Measurements from ENCODE around the gene SPINT4.
"Not testable (repeated sequence)": the region's sequence is repeated elsewhere in the genome, so short reads cannot be mapped to it uniquely, and the experiment has no call there.

SPINT4 gene

GRCh38 chr20:45722047-45722446 is at the start of gene SPINT4:
SPINT4 (plus strand) TSS chr20:45722347; CDS start chr20:45722368, 21 bp downstream.
- DNase-seq, result no peak

DNA sequence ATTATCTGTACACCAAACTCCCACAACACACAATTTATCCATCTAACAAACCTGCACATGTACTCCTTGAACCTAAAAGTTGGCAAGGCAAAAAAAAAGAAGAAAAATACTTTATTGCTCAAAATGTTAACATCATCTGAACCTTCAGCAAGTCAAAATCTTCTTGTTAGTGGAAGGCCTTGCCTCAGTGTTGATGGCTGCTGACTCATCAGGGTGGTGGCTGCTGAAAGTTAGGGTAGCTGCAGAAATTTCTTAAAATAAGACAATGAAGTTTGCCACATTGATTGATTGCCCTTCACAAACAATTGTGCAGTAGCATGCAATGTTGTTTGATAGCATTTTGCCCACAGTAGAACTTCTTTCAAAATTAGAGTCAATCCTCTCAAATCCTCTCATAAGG is 49.4 kb upstream of the SPINT4 start:
- DNase-seq, result no peak

GRCh38 chr20:45679650-45680049 is 42.5 kb upstream of the SPINT4 start:
- no peak for DNase-seq

DNA sequence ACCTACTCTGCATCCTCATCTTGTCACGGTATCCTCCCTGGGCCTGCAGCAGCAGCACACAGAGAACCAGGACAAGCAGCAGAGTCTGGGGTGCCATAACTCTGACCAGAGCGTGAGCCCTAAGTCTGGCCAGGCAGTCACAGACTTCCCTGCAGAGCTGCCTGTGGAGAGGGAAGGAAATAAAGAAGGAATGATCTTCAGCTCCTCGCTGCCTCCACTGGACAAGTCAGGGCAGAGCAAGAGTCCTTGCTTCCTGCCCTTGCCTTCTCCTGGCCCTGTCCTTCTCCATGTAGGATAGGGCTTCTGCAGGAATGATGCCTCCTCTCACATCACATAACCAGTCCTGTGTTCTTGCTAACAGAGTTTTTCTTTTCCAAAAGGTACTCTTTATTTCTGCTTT is 36.3 kb upstream of the SPINT4 start:
- DNase-seq, result no peak

DNA sequence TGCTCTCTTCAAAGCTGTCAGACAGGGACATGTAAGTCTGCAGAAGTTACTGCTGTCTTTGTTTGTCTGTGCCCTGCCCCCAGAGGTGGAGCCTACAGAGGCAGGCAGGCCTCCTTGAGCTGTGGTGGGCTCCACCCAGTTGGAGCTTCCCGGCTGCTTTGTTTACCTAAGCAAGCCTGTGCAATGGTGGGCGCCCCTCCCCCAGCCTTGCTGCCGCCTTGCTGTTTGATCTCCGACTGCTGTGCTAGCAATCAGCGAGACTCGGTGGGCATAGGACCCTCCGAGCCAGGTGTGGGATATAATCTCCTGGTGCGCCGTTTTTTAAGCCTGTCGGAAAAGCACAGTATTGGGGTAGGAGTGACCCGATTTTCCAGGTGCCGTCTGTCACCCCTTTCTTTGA is 28.8 kb upstream of the SPINT4 start:
- DNase-seq, result not testable (repeated sequence)

DNA sequence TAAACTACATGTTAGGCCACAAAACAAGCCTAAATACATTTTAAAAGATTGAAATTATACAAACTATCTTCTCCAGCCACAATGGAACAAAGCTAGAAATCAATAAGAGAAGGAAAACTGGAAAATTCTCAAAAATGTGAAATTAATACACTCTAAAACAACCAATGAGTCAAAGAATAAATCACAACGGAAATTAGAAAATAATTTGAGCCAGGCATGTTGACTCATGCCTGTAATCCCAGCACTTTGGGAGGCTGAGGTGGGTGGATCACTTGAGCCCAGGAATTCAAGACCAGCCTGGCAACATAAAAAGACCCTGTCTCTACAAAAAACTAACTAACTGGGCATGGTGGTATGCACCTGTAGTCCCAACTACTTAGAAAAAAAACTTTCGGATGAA is 26.7 kb upstream of the SPINT4 start:
- DNase-seq, result no peak

DNA sequence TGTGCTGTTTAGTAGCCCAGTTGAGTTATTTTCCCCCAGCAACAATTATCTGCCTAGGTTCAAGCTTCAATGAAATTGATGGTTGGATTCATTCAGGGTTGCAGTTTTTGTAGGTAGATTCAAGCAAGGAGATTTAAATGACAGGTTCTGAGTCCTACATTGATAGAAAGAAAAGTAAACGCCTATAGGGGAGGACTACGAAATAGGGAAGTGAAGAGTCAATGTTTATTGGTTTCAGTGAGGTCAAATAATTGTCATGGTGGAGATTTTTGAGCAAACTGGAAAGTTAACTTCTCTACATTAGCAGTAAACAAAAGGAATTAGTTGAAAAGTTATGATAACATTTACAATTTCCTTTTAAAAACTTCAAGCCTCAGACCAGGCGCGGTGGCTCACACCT is 21.0 kb upstream of the SPINT4 start:
- DNase-seq, result no peak

GRCh38 chr20:45701873-45702272 is 20.3 kb upstream of the SPINT4 start, which contains the start of gene WFDC13:
WFDC13 (plus strand) TSS chr20:45702038; CDS start chr20:45702124, 86 bp downstream.
- no peak for DNase-seq

DNA sequence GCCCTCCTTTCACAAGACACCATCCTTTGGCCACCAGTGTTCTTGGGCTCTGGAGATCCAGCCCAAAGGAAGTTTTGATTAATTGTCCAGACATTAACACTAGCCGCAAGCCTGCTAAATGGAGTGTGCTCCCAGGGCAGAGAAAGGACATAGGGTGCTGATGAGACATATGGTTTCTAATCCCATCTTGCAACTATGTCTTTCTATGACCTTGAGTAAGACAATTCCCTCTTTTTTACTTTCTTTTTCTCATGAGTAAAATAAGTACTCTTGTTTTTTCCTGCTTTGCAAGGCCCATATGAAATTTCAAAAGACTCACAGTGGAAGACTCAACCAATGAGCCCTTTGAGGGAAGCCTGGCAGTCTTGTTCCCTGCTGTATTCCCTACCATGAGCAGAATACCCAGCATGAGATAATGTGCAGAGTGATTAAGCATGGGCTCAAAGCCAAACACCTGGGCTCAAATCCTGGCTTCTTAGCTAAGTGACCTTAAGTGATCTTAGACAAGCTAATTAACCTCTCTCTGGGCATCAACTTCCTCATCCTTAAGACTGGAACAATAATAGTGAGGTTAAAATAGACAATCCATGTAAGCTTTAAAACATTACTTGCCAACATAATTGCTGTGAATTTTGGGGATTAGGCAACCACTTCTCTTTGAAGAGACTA is 17.0 kb upstream of the SPINT4 start, which contains the start of gene WFDC10B:
Gene WFDC10B (minus strand): TSS at position 51 of the 669 bp plus-strand sequence. CDS start 19,027 bp downstream, outside the sequence.
- DNase-seq, result no peak

DNA sequence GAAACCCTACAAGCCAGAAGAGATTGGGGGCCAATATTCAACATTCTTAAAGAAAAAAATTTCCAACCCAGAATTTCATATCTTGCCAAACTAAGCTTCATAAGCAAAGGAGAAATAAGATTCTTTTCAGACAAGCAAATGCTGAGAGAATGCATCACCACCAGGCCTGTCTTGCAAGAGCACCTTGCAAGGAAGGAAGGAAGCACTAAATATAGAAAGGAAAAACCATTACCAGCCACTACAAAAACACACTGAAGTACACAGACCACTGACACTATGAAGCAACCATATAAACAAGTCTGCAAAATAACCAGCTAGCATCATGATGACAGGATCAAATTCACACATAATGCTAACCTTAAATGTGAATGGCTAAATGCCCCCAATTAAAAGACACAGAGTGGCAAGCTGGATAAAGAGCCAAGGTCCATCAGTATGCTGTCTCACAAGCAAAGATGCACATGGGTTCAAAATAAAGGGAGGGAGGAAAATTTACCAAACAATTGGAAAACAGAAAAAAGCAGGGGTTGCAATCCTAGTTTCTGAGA is 5.9 kb upstream of the SPINT4 start:
- not testable (repeated sequence) for DNase-seq

GRCh38 chr20:45725134-45725533 is 3.0 kb downstream of the SPINT4 start:
- no peak for DNase-seq

- DNase-seq, result no peak
Observed at GRCh38 chr20:45727044-45727443, 4.9 kb downstream of the SPINT4 start.

DNA sequence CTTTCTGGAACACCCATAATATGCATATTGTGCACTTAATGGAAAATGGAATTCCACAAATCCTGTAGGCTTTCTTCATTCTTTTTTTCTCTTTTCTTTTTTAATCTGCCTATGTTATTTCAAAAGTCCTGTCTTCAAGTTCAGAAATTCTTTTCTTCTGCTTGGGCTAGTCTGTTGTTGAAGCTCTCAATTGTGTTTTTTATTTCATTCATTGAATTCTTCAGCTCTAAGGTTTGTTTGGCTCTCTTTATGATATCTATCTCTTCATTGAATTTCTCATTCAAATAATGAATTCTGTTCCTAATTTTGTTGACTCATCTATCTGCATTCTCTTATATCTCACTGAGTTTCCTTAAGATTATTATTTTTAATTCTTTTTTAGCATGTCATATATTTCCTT is 10.1 kb downstream of the SPINT4 start:
- no peak for DNase-seq

DNA sequence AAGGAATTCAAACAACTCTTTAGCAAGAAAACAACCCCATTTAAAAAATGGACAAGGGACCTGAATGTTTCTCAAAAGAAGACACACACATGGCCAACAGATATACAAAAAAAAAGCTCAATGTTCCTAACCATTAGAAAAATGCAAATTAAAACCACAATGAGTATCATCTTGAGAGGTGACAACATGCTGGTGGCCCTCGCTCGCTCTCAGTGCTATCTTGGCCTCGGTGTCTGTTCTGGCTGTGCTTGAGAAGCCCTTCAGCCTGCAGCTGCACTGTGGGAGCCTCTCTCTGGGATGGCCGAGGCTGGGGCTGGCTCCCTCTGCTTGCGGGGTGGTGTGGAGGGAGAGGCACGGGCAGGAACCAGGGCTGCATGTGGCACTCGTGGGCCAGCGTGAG is 13.4 kb downstream of the SPINT4 start:
- DNase-seq, result no peak

GRCh38 chr20:45735988-45736387 is 13.8 kb downstream of the SPINT4 start:
- DNase-seq, result no peak

DNA sequence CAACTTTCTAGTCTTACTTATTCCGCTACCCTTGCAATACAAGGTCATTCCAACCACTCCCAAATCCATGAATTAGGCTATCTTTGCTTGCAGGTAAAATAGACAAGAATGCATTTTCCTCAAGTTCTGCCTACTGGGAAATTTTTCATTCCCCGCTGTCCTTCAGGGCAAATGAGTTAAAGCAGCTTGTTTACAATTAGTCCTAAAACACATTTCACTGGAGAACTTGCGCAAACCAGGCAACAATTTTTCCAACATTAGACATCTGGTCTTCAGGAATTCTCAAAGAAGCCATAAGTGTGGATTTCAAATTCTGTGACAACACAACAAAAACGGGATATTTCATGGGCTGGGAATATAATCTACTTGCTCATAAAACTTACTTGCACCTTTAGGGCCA is 20.4 kb downstream of the SPINT4 start:
- no peak for DNase-seq

GRCh38 chr20:45745015-45745414 is 22.9 kb downstream of the SPINT4 start:
- DNase-seq, result no peak

DNA sequence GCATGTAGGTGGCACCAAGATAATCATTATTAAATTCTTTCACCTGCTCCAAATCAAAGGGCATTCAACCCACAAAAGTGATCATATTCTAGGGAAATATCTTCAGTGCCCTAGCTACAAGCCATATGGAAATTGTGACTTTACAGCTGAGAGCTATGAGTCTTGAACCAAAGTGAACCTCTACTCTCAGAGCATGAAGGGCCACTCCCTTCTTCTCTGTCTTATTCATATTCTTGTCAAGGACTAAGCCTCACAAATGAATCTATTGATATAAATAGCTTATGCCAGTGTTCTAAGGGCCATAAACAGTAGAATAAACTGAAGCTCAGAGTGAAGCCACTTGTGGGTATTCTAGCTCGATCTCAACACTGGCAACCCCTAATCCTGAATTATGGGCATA is 29.6 kb downstream of the SPINT4 start:
- DNase-seq, result no peak

- DNase-seq, result no peak
Observed at GRCh38 chr20:45752746-45753145, 30.6 kb downstream of the SPINT4 start.

DNA sequence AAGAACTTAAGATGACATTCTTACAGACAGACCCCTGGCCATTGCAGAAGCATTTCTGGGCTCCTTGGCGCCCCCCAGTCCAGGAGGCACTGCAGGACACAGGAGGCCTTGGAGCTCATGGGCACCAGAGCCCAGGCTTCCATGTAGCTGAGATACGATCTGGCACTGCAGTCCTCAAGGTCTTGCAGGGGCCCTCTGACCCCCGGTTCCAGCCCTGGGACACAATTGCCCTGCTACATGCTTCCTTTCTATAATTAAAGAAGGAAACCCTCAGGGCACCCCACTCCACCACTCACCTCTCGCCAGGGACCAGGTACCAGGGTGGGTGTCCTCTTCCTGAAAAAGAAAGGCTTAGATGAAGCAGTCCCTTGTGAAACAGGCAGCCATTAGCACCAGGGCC is 35.9 kb downstream of the SPINT4 start:
- DNase-seq, result no peak

GRCh38 chr20:45759921-45760320 is 37.8 kb downstream of the SPINT4 start:
- DNase-seq, result not testable (repeated sequence)

- not testable (repeated sequence) for DNase-seq
Observed at GRCh38 chr20:45761966-45762365, 39.8 kb downstream of the SPINT4 start.

DNA sequence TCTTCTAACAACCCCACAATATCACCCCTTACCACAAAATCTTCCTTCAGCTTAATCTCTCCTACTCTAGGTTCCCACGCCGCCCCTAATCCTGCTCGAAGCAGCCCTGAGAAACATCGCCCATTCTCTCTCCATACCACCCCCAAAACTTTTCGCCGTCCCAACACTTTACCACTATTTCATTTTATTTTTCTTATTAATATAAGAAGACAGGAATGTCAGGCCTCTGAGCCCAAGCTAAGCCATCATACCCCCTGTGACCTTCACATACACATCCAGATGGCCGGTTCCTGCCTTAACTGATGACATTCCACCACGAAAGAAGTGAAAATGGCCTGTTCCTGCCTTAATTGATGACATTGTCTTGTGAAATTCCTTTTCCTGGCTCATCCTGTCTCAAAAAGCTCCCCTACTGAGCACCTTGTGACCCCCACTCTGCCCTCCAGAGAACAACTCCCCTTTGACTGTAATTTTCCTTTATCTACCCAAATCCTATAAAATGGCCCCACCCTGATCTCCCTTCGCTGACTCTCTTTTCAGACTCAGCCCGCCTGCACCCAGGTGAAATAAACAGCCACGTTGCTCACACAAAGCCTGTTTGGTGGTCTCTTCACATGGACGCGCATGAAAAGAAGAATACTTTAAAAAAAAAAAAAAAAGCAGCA is 42.6 kb downstream of the SPINT4 start:
- DNase-seq, result not testable (repeated sequence)

- DNase-seq, result no peak
Observed at GRCh38 chr20:45765307-45765875, 43.2 kb downstream of the SPINT4 start.

All from SHP77 (cell line).